ENCODE results near the gene DNAJC24. TPM values are rescaled to one million over a fixed set of nuclear protein-coding genes. Genes with fewer than 3 reads are reported as not detected.

DNAJC24 gene
- total RNA-seq, 2 donors from 2014 or later = 8.8 to 23.2 TPM

DNA sequence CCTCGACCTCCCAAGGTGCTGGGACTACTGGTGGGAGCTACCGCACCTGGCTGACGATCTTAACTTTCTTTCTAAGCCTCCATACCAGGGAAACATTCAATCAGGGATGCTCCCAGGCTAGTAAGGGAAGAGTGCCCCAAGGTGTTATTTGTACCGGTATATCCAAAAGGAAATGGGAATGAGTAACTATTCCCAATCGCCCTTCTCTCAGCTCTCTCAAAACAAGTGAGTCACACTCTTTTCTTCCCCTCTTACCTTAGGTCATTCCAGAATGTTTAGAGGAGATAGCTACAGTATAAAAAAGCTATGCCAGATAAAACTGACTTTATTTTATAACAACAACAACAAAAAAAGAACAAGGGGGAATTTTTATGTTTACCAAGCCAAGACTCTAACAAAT, 13.8 kb upstream of the DNAJC24 start:
- 86% methylated on average over 5 of the region's 5 CpGs for WGBS
- no peak for DNase-seq (ENCODE audit: low spot score)
- TF ChIP-seq, protein P1, sequence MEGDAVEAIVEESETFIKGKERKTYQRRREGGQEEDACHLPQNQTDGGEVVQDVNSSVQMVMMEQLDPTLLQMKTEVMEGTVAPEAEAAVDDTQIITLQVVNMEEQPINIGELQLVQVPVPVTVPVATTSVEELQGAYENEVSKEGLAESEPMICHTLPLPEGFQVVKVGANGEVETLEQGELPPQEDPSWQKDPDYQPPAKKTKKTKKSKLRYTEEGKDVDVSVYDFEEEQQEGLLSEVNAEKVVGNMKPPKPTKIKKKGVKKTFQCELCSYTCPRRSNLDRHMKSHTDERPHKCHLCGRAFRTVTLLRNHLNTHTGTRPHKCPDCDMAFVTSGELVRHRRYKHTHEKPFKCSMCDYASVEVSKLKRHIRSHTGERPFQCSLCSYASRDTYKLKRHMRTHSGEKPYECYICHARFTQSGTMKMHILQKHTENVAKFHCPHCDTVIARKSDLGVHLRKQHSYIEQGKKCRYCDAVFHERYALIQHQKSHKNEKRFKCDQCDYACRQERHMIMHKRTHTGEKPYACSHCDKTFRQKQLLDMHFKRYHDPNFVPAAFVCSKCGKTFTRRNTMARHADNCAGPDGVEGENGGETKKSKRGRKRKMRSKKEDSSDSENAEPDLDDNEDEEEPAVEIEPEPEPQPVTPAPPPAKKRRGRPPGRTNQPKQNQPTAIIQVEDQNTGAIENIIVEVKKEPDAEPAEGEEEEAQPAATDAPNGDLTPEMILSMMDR (IDR thresholded peaks at IDR 0.05) = no peak
- TF ChIP-seq POLR2AphosphoS5 (IDR thresholded peaks at IDR 0.05) (no peak), POLR2A (IDR thresholded peaks at IDR 0.05) (no peak)
- Histone ChIP-seq H3K27me3 (replicated peaks; ENCODE audit: insufficient read depth) (no peaks in the 10 kb centered on the region), H3K9me3 (no peaks in the 10 kb centered on the region), H3K27ac (no peak overlapping the region), H3K4me1 (replicated peaks) (no peaks in the 10 kb centered on the region), H3K4me3 (no peak overlapping the region), H3K36me3 (no peaks in the 10 kb centered on the region)
- intact Hi-C loops (cut with DNase I) = no loop called here

DNA sequence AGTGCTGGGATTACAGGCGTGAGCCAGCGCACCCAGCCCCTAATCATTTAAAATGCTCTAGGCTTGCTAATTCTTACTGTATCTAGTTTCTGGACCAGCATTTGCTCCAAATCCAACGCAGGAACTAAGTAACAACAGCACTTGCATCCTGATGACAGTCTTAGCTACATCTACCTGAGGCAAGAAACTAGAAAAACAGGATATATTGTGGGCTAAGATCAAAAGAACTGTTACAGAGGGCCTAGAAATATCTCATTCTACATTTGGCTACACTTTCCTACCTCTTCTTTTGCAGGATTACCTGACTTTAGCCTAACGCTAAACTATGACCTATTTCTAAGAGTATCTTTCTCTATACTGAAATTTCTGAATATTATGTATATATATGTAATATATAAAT, 7.9 kb upstream of the DNAJC24 start:
- H3K27ac ChIP-seq = no peak overlapping the region
- H3K27me3 ChIP-seq (replicated peaks; ENCODE audit: insufficient read depth) = no peaks in the 10 kb centered on the region
- 75% methylated on average over 4 of the region's 4 CpGs for whole genome bisulfite sequencing
- no peak overlapping the region for H3K4me3 ChIP-seq
- no peak for DNase-seq (ENCODE audit: low spot score)
- no peaks in the 10 kb centered on the region for H3K36me3 ChIP-seq
- intact Hi-C loops (cut with DNase I) = no loop called here
- no peaks in the 10 kb centered on the region for H3K9me3 ChIP-seq
- H3K4me1 ChIP-seq (replicated peaks) = no peaks in the 10 kb centered on the region
- TF ChIP-seq, protein P1 (IDR thresholded peaks at IDR 0.05) = no peak
- TF ChIP-seq POLR2A (IDR thresholded peaks at IDR 0.05) (no peak), POLR2AphosphoS5 (IDR thresholded peaks at IDR 0.05) (no peak)

DNA sequence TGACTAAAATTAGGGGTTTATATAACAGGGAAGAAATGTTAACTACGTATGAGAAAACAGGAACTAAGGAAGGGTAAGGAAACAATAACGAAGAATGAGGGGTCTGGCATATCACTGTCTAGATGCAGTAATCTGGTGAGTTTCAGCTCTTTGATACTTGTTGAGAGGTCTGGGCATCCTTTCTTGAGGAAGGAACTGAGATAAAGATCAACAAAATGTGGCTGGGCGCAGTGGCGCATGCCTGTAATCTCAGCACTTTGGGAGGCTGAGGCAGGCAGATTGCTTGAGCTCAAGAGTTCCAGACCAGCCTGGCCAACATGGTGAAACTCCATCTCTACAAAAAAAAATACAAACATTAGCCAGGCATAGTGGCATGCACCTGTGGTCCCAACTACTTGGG, 2.9 kb upstream of the DNAJC24 start:
- H3K27me3 ChIP-seq (replicated peaks; ENCODE audit: insufficient read depth) = no peaks in the 10 kb centered on the region
- no peak for DNase-seq (ENCODE audit: low spot score)
- H3K27ac ChIP-seq = no peak overlapping the region
- intact Hi-C loops (cut with DNase I) = no loop called here
- no peaks in the 10 kb centered on the region for H3K36me3 ChIP-seq
- H3K4me3 ChIP-seq = no peak overlapping the region
- TF ChIP-seq POLR2AphosphoS5 (IDR thresholded peaks at IDR 0.05) = no peak
- no peak for TF ChIP-seq POLR2A (IDR thresholded peaks at IDR 0.05)
- TF ChIP-seq, protein P1 (IDR thresholded peaks at IDR 0.05) = no peak
- WGBS = 79% methylated on average over 4 of the region's 4 CpGs
- no peaks in the 10 kb centered on the region for H3K4me1 ChIP-seq (replicated peaks)
- no peaks in the 10 kb centered on the region for H3K9me3 ChIP-seq

DNA sequence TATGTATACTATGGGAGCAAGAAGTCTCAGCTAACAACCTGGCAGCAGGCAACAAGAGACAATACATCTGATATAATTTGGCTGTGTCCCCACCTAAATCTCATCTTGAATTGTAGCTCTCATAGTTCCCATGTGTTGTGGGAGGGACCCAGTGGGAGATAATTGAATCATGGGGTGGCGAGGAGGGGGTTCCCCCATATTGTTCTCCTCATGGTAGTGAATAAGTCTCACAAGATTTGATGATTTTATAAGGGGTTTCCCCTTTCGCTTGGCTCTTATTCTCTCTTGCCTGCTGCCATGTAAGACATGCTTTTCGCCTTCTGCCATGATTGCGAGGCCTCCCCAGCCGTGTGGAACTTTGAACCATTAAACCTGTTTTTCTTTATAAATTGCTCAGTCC, 6.2 kb downstream of the DNAJC24 start:
- WGBS = 98% methylated on average over 5 of the region's 5 CpGs
- Histone ChIP-seq H3K4me3 (no peak overlapping the region), H3K36me3 (no peaks in the 10 kb centered on the region), H3K4me1 (replicated peaks) (no peaks in the 10 kb centered on the region), H3K27ac (no peak overlapping the region), H3K9me3 (no peaks in the 10 kb centered on the region), H3K27me3 (replicated peaks; ENCODE audit: insufficient read depth) (no peaks in the 10 kb centered on the region)
- no peak for DNase-seq (ENCODE audit: low spot score)
- TF ChIP-seq POLR2AphosphoS5 (IDR thresholded peaks at IDR 0.05) = no peak
- TF ChIP-seq POLR2A (IDR thresholded peaks at IDR 0.05) = no peak
- TF ChIP-seq, protein P1 (IDR thresholded peaks at IDR 0.05) = no peak
- intact Hi-C loops (cut with DNase I) = no loop called here

DNA sequence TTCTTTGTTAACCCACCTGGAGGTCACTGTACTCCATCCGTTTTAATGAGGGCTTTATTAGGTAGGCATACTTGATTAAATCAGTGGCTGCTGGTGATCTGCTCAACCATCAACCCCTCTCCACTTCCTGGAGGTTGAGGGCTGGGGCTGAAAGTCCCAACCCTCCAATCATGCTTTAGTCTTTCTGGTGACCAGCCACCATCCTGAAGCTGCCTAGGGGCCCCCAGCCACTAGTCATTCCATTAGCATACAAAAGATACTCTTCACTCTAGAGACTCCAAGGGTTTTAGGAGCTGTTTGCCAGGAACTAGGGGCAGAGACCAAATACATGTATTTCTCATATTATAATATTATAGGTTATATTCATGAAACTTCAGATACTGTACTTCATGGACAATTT, 13.5 kb downstream of the DNAJC24 start:
- H3K27ac ChIP-seq = no peak overlapping the region
- no peaks in the 10 kb centered on the region for H3K36me3 ChIP-seq
- intact Hi-C loops (cut with DNase I) = no loop called here
- no peak overlapping the region for H3K4me3 ChIP-seq
- no peak for DNase-seq (ENCODE audit: low spot score)
- no peak for TF ChIP-seq POLR2A (IDR thresholded peaks at IDR 0.05)
- TF ChIP-seq, protein P1 (IDR thresholded peaks at IDR 0.05) = no peak
- TF ChIP-seq POLR2AphosphoS5 (IDR thresholded peaks at IDR 0.05) = no peak
- no peaks in the 10 kb centered on the region for H3K27me3 ChIP-seq (replicated peaks; ENCODE audit: insufficient read depth)
- no peaks in the 10 kb centered on the region for H3K9me3 ChIP-seq
- 74% methylated on average over 1 of the region's 1 CpG for WGBS
- no peaks in the 10 kb centered on the region for H3K4me1 ChIP-seq (replicated peaks)

Measured in prostate gland (tissue), 2 donors.